Suprapubic skin (tissue), 4 donors: ENCODE data around the gene NRXN3. TPM values are rescaled to one million over a fixed set of nuclear protein-coding genes. Genes with fewer than 3 reads are reported as not detected.

Experiments
- DNase-seq, 2 donors: peaks; one replicate each; pipeline ENCODE4 v3.0.0-alpha.2; 2019; ENCODE audit warnings: low spot score in 2 of 2
- H3K27ac ChIP-seq: fragments of 200-600 bp; sonication (generic); one replicate; pipeline ENCODE4 v1.5.1; 2019
- H3K27me3 ChIP-seq: fragments of 200-600 bp; sonication (generic); one replicate; pipeline ENCODE4 v1.5.1; 2019
- H3K36me3 ChIP-seq: fragments of 200-600 bp; sonication (generic); one replicate; pipeline ENCODE4 v1.5.1; 2019
- H3K4me1 ChIP-seq: fragments of 200-600 bp; sonication (generic); one replicate; pipeline ENCODE4 v1.5.1; 2019
- H3K4me3 ChIP-seq: fragments of 200-600 bp; sonication (generic); one replicate; pipeline ENCODE4 v1.5.1; 2019; ENCODE audit warnings: mild to moderate bottlenecking
- H3K9me3 ChIP-seq: fragments of 200-600 bp; sonication (generic); one replicate; pipeline ENCODE4 v1.5.1; 2019
- EP300 ChIP-seq: sonication (generic); formaldehyde crosslinking; IDR thresholded peaks from one replicate; pipeline ENCODE4 v1.6.1; 2017; ENCODE audit warnings: antibody characterized with exemption
- POLR2A ChIP-seq, 2 donors: fragments of 450-650 bp; IDR thresholded peaks; one replicate each; pipeline ENCODE4 v1.6.1; 2017; ENCODE audit warnings: antibody characterized with exemption in 2 of 2, mild to moderate bottlenecking in 2 of 2, moderate library complexity in 2 of 2
- POLR2AphosphoS5 ChIP-seq, 3 donors: sonication (generic); formaldehyde crosslinking; IDR thresholded peaks; one replicate each; pipeline ENCODE4 v1.6.1; 2017; ENCODE audit warnings: antibody characterized with exemption in 3 of 3
- WGBS: methylation state at CpG from one replicate; pipeline ENCODE4 v1.1.5; 2018; 5-methylcytosine and 5-hydroxymethylcytosine counted together
- total RNA-seq, 4 donors: library from RNA; depleted of rRNA; stranded (reverse); fragments of >200 nt; gene quantifications; one replicate each; pipeline ENCODE4 v1.1.0, GENCODE V29; 2016
- TF ChIP-seq, protein P1 (sequence below), 2 donors: fragments of 200-600 bp in 1 of 2; fragments of 450-650 bp in 1 of 2; sonication (generic) in 1 of 2; IDR thresholded peaks; one replicate each; pipeline ENCODE4 v1.5.1; 2016 to 2019; ENCODE audit warnings: antibody characterized with exemption in 2 of 2, mild to moderate bottlenecking in 1 of 2, moderate library complexity in 1 of 2

Gene NRXN3
- total RNA-seq, 4 donors from 2014 or later: 0.79 to 4.3 (median 3.3) TPM

DNA sequence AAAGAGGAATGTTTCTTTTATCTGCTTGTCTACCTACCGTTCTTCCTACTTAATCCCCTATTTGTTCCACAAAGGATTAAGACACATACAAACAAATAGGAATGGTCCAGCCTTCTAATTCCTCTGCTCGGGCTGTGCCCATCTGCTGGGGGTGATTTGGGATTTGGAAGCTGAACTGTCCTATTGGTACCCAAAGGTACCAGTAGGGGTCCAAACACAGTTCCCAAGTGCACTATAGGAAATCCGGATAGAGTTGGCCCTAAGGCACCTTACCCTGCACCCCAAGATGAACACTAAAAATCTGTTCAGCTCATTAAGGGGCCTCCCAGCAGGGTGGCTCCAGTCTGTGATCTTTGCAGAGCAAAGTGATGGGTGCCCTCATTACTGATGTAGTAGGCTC is 566.9 kb downstream of the NRXN3 start:
- no peak overlapping the region for H3K4me3 ChIP-seq
- H3K4me1 ChIP-seq: no peaks in the 10 kb centered on the region
- no peak overlapping the region for H3K27ac ChIP-seq
- 47% methylated on average over 3 of the region's 3 CpGs for WGBS
- H3K9me3 ChIP-seq: no peaks in the 10 kb centered on the region
- no peak for DNase-seq
- no peaks in the 10 kb centered on the region for H3K36me3 ChIP-seq
- no peak for TF ChIP-seq POLR2A (IDR thresholded peaks at IDR 0.05)
- H3K27me3 ChIP-seq: no peaks in the 10 kb centered on the region

DNA sequence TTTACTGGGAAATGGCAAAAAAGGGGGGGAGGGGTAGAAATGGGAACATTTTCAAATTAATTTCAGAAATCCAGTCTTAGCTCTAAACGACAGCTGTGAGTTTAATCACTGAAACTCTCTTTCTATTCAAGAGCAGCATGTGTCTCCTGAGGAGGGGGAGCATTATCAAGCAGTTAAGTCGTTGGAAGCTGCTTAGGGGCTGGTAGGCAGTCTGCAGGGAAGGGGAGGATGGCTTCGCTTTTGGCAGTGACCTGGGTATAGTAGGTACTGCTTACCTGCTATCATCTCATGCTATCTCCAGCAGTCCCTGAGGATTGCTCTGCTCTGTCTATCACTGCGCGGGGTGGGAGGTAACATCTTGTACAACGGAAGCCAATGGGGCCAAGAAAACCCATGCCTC is 567.4 kb downstream of the NRXN3 start:
- H3K4me1 ChIP-seq: no peaks in the 10 kb centered on the region
- no peak overlapping the region for H3K27ac ChIP-seq
- 75% methylated on average over 6 of the region's 6 CpGs for WGBS
- H3K9me3 ChIP-seq: no peaks in the 10 kb centered on the region
- TF ChIP-seq, protein P1, sequence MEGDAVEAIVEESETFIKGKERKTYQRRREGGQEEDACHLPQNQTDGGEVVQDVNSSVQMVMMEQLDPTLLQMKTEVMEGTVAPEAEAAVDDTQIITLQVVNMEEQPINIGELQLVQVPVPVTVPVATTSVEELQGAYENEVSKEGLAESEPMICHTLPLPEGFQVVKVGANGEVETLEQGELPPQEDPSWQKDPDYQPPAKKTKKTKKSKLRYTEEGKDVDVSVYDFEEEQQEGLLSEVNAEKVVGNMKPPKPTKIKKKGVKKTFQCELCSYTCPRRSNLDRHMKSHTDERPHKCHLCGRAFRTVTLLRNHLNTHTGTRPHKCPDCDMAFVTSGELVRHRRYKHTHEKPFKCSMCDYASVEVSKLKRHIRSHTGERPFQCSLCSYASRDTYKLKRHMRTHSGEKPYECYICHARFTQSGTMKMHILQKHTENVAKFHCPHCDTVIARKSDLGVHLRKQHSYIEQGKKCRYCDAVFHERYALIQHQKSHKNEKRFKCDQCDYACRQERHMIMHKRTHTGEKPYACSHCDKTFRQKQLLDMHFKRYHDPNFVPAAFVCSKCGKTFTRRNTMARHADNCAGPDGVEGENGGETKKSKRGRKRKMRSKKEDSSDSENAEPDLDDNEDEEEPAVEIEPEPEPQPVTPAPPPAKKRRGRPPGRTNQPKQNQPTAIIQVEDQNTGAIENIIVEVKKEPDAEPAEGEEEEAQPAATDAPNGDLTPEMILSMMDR (IDR thresholded peaks at IDR 0.05): no peak
- TF ChIP-seq EP300 (no peak), POLR2A (IDR thresholded peaks at IDR 0.05) (no peak), POLR2AphosphoS5 (IDR thresholded peaks at IDR 0.05) (no peak)
- DNase-seq: no peak
- no peak overlapping the region for H3K4me3 ChIP-seq
- H3K27me3 ChIP-seq: no peaks in the 10 kb centered on the region
- no peaks in the 10 kb centered on the region for H3K36me3 ChIP-seq

DNA sequence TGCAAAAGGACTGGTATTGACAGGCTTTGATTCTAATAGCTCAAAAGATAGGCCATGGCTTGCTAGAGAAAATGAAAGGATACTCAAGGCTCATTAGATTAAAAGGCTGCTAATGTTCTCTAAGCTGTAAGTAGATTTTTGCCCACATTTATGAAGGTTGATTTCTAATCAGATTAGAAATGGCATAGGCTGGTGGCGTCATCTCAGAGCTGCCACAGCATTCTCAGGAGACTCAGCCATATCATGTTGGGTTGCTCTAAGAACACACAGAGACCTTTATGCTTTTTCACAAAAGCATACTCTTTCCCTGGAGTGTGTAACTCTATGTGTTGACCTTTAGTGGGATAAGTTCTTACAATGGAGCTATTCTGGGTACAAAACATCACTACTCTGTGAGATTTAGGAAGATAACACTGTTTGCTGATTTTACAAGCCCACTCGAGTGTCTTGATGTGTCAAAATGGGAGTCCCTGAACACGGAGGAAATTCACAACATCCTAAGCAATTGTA is 576.0 kb downstream of the NRXN3 start:
- Histone ChIP-seq H3K36me3 (no peaks in the 10 kb centered on the region), H3K4me3 (no peak overlapping the region), H3K27ac (no peak overlapping the region), H3K4me1 (no peaks in the 10 kb centered on the region), H3K9me3 (no peaks in the 10 kb centered on the region), H3K27me3 (no peaks in the 10 kb centered on the region)
- no peak for TF ChIP-seq POLR2A (IDR thresholded peaks at IDR 0.05)
- TF ChIP-seq EP300: no peak
- no peak for TF ChIP-seq POLR2AphosphoS5 (IDR thresholded peaks at IDR 0.05)
- TF ChIP-seq, protein P1 (IDR thresholded peaks at IDR 0.05): no peak
- no peak for DNase-seq
- 70% methylated on average over 3 of the region's 3 CpGs for WGBS

DNA sequence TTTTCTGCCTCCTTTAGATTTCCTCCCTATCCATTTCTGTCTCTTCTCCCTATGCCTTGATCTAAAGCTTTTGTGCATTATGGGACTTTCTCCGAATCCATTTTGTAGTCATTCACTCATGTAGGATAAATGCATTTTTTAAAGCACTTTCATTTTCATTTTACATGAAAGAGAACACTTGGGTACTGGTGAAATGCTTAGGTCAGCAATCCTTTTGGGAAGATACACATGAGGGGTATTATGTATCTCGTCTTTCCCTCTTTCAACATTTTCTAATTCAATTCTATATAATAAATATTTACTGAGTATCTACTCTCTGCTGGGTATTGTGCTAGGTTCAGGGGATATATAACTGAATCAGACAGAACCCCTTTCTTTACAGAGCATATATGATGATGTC is 577.6 kb downstream of the NRXN3 start:
- no peaks in the 10 kb centered on the region for H3K27me3 ChIP-seq
- DNase-seq: no peak
- no peaks in the 10 kb centered on the region for H3K9me3 ChIP-seq
- H3K36me3 ChIP-seq: no peaks in the 10 kb centered on the region
- no peak overlapping the region for H3K27ac ChIP-seq
- 78% methylated on average over 2 of the region's 2 CpGs for WGBS
- no peaks in the 10 kb centered on the region for H3K4me1 ChIP-seq
- H3K4me3 ChIP-seq: no peak overlapping the region
- TF ChIP-seq EP300 (no peak), POLR2A (IDR thresholded peaks at IDR 0.05) (no peak), POLR2AphosphoS5 (IDR thresholded peaks at IDR 0.05) (no peak)
- TF ChIP-seq, protein P1 (IDR thresholded peaks at IDR 0.05): no peak

DNA sequence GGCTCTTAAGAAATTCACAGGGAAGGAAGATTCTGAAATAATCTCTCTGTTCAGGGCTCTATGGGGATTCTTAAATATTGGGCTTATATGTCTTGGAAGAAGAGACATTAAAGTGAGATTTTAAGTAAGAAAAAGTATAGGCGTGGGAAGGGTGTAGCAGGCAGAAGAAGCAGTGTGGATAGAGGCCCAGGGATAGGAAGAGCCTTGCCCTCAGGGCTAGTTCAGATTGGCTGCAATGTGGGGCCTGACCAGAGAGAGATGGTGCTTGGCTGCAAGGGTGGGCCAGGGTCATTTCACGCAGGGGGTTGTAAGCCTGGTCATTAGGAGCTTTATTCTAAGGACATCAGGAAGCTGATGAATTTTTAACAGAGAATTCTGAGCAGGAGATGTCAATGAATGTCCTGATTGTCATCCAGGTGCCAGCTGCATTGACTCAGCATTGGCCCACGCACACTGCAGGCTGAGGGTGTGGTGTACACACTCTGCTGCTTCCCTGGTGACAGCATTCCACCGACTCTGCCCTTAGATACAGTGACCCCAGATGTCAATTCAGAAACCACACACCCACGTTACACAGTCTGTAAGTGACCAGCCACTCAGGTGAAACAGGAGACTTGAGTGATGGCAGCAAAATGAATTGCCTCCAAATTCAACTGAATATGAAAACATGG is 582.5 kb downstream of the NRXN3 start:
- Histone ChIP-seq H3K4me3 (no peak overlapping the region), H3K9me3 (no peaks in the 10 kb centered on the region), H3K4me1 (no peaks in the 10 kb centered on the region), H3K27me3 (no peaks in the 10 kb centered on the region), H3K27ac (no peak overlapping the region), H3K36me3 (no peaks in the 10 kb centered on the region)
- no peak for TF ChIP-seq EP300
- TF ChIP-seq POLR2AphosphoS5 (IDR thresholded peaks at IDR 0.05): no peak
- TF ChIP-seq, protein P1 (IDR thresholded peaks at IDR 0.05): no peak
- TF ChIP-seq POLR2A (IDR thresholded peaks at IDR 0.05): no peak
- DNase-seq: no peak
- WGBS: 46% methylated on average over 5 of the region's 5 CpGs
